Measurements from ENCODE around the gene MYBPC1. TPM values are rescaled to one million over a fixed set of nuclear protein-coding genes. Genes with fewer than 3 reads are reported as not detected.

MYBPC1 gene
- total and polyA plus RNA-seq, 9 of the 15 experiments (the other 6 are each of a cell fraction or from before 2014, with no cell fraction given): not detected

- no peak for TF ChIP-seq PHF8 (IDR thresholded peaks at IDR 0.05; ENCODE audit: borderline replicate concordance, low read length)
- peak; percentile 88 for TF ChIP-seq LEF1 (IDR thresholded peaks at IDR 0.05)
- TF ChIP-seq, protein P1, sequence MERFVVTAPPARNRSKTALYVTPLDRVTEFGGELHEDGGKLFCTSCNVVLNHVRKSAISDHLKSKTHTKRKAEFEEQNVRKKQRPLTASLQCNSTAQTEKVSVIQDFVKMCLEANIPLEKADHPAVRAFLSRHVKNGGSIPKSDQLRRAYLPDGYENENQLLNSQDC (CRISPR knock-in tag; IDR thresholded peaks at IDR 0.05): no peak
- TF ChIP-seq ZSCAN29 (IDR thresholded peaks at IDR 0.05): no peak
- 0 out of 2 replicates have a peak, but pooled peaks have one; percentile 13 for TF ChIP-seq HLTF (IDR thresholded peaks at IDR 0.05)
- TF ChIP-seq, protein P2, sequence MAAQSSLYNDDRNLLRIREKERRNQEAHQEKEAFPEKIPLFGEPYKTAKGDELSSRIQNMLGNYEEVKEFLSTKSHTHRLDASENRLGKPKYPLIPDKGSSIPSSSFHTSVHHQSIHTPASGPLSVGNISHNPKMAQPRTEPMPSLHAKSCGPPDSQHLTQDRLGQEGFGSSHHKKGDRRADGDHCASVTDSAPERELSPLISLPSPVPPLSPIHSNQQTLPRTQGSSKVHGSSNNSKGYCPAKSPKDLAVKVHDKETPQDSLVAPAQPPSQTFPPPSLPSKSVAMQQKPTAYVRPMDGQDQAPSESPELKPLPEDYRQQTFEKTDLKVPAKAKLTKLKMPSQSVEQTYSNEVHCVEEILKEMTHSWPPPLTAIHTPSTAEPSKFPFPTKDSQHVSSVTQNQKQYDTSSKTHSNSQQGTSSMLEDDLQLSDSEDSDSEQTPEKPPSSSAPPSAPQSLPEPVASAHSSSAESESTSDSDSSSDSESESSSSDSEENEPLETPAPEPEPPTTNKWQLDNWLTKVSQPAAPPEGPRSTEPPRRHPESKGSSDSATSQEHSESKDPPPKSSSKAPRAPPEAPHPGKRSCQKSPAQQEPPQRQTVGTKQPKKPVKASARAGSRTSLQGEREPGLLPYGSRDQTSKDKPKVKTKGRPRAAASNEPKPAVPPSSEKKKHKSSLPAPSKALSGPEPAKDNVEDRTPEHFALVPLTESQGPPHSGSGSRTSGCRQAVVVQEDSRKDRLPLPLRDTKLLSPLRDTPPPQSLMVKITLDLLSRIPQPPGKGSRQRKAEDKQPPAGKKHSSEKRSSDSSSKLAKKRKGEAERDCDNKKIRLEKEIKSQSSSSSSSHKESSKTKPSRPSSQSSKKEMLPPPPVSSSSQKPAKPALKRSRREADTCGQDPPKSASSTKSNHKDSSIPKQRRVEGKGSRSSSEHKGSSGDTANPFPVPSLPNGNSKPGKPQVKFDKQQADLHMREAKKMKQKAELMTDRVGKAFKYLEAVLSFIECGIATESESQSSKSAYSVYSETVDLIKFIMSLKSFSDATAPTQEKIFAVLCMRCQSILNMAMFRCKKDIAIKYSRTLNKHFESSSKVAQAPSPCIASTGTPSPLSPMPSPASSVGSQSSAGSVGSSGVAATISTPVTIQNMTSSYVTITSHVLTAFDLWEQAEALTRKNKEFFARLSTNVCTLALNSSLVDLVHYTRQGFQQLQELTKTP (IDR thresholded peaks at IDR 0.05; ENCODE audit: low read depth in 1 of 2, partially characterized antibody in 2 of 2): peak in 1 of 2 experiments; percentile 52
- TF ChIP-seq EP300 (IDR thresholded peaks at IDR 0.05; ENCODE audit: low read length): peak; percentile 90
- peak; percentile 69; the same call in 1 of the 2 replicates for TF ChIP-seq GATAD2A (IDR thresholded peaks at IDR 0.05)
- peak; percentile 53; the same call in 1 of the 2 replicates for TF ChIP-seq ARID4B (CRISPR knock-in tag; IDR thresholded peaks at IDR 0.05)
- TF ChIP-seq MEF2D (tag; conservative IDR thresholded peaks at IDR 0.05; ENCODE audit: low read depth): 0 out of 2 replicates have a peak, but pooled peaks have one; percentile 48
- peak; percentile 65 for TF ChIP-seq BCOR (IDR thresholded peaks at IDR 0.05)
- peak; percentile 77 for TF ChIP-seq NFIC (IDR thresholded peaks at IDR 0.05)
- TF ChIP-seq KLF13 (tag; IDR thresholded peaks at IDR 0.05; ENCODE audit: borderline replicate concordance, low read depth): no peak
- TF ChIP-seq, protein P3, sequence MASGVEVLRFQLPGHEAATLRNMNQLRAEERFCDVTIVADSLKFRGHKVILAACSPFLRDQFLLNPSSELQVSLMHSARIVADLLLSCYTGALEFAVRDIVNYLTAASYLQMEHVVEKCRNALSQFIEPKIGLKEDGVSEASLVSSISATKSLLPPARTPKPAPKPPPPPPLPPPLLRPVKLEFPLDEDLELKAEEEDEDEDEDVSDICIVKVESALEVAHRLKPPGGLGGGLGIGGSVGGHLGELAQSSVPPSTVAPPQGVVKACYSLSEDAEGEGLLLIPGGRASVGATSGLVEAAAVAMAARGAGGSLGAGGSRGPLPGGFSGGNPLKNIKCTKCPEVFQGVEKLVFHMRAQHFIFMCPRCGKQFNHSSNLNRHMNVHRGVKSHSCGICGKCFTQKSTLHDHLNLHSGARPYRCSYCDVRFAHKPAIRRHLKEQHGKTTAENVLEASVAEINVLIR (CRISPR knock-in tag; IDR thresholded peaks at IDR 0.05): peak; percentile 42; the same call in 1 of the 2 replicates
- TF ChIP-seq FOXP1 (CRISPR knock-in tag; IDR thresholded peaks at IDR 0.05): no peak
- peak; percentile 35 for TF ChIP-seq NEUROD1 (IDR thresholded peaks at IDR 0.05; ENCODE audit: borderline replicate concordance, low read depth, low read length, partially characterized antibody)
- TF ChIP-seq NCOA1 (IDR thresholded peaks at IDR 0.05; ENCODE audit: low read depth): peak; percentile 29; the same call in 1 of the 2 replicates
- peak; percentile 93 for TF ChIP-seq TAL1 (IDR thresholded peaks at IDR 0.05)
- no peak for TF ChIP-seq HNRNPH1 (optimal IDR thresholded peaks at IDR 0.05; ENCODE audit: low read depth, low read length)
Observed at GRCh38 chr12:101696251-101697196, 101.8 kb downstream of the MYBPC1 start (continued).

Data from K562 (cell line).